ENCODE measurements around the gene FDCSP.
"Not testable (repeated sequence)": the region's sequence is repeated elsewhere in the genome, so short reads cannot be mapped to it uniquely, and the experiment has no call there.

Gene FDCSP

GRCh38 chr4:70225824-70226223 is at the start of gene FDCSP:
Gene FDCSP, plus strand, starts transcription at chr4:70226124. Its CDS starts 5,071 bp downstream, at chr4:70231195.
- peak; percentile 10 for DNase-seq (ENCODE audit: low read depth)

- no peak for DNase-seq (ENCODE audit: low read depth)
Measured at GRCh38 chr4:70177090-70177489, 48.8 kb upstream of the FDCSP start.

GRCh38 chr4:70178075-70178660 is 47.8 kb upstream of the FDCSP start:
- no peak for DNase-seq (ENCODE audit: low read depth)

- no peak for DNase-seq (ENCODE audit: low read depth)
Measured at GRCh38 chr4:70179811-70180210, 46.1 kb upstream of the FDCSP start.

- DNase-seq (ENCODE audit: low read depth): no peak
Measured at GRCh38 chr4:70181864-70182263, 44.1 kb upstream of the FDCSP start.

- no peak for DNase-seq (ENCODE audit: low read depth)
Measured at GRCh38 chr4:70182517-70183167, 43.3 kb upstream of the FDCSP start.

- peak; percentile 64 for DNase-seq (ENCODE audit: low read depth)
Measured at GRCh38 chr4:70183168-70183939, 42.6 kb upstream of the FDCSP start.

GRCh38 chr4:70183940-70184246 is 42.0 kb upstream of the FDCSP start:
- DNase-seq (ENCODE audit: low read depth): no peak

- DNase-seq (ENCODE audit: low read depth): no peak
Measured at GRCh38 chr4:70187216-70187615, 38.7 kb upstream of the FDCSP start.

GRCh38 chr4:70190579-70190978 is 35.3 kb upstream of the FDCSP start:
- DNase-seq (ENCODE audit: low read depth): no peak

GRCh38 chr4:70191647-70192046 is 34.3 kb upstream of the FDCSP start:
- DNase-seq (ENCODE audit: low read depth): no peak

GRCh38 chr4:70192895-70193294 is 33.0 kb upstream of the FDCSP start:
- no peak for DNase-seq (ENCODE audit: low read depth)

GRCh38 chr4:70195425-70195824 is 30.5 kb upstream of the FDCSP start, which contains the start of gene ODAM:
Gene ODAM, plus strand, starts transcription at chr4:70195725. Its CDS starts 819 bp downstream, at chr4:70196544.
- no peak for DNase-seq (ENCODE audit: low read depth)

GRCh38 chr4:70196857-70197256 is 29.1 kb upstream of the FDCSP start:
- no peak for DNase-seq (ENCODE audit: low read depth)

GRCh38 chr4:70197842-70198241 is 28.1 kb upstream of the FDCSP start:
- DNase-seq (ENCODE audit: low read depth): no peak

GRCh38 chr4:70203601-70204000 is 22.3 kb upstream of the FDCSP start:
- DNase-seq (ENCODE audit: low read depth): no peak

GRCh38 chr4:70212752-70213151 is 13.2 kb upstream of the FDCSP start:
- DNase-seq (ENCODE audit: low read depth): not testable (repeated sequence)

GRCh38 chr4:70216109-70216508 is 9.8 kb upstream of the FDCSP start:
- DNase-seq (ENCODE audit: low read depth): not testable (repeated sequence)

- not testable (repeated sequence) for DNase-seq (ENCODE audit: low read depth)
Measured at GRCh38 chr4:70216550-70216949, 9.4 kb upstream of the FDCSP start.

GRCh38 chr4:70221389-70221788 is 4.5 kb upstream of the FDCSP start:
- DNase-seq (ENCODE audit: low read depth): not testable (repeated sequence)

GRCh38 chr4:70221818-70222217 is 4.1 kb upstream of the FDCSP start:
- not testable (repeated sequence) for DNase-seq (ENCODE audit: low read depth)

GRCh38 chr4:70236125-70236524 is 10.2 kb downstream of the FDCSP start:
- peak; percentile 47 for DNase-seq (ENCODE audit: low read depth)

Measured in ELR (cell line).